ACHN (cell line): ENCODE measurements around the gene MSI2.
"Not testable (repeated sequence)": the region's sequence is repeated elsewhere in the genome, so short reads cannot be mapped to it uniquely, and the experiment has no call there.

Experiments
- DNase-seq: peaks from one replicate; pipeline ENCODE4 v3.0.0-alpha.2; 2015
- in situ Hi-C: cut with HindIII; loops from 2 replicates; pipeline ENCODE4 v1.10.0; 2017; ENCODE audit warnings: low sequenced_read_pairs, low pct_ligation_motif_present, low pct_unique_long_range_greater_than_20kb

Gene MSI2

DNA sequence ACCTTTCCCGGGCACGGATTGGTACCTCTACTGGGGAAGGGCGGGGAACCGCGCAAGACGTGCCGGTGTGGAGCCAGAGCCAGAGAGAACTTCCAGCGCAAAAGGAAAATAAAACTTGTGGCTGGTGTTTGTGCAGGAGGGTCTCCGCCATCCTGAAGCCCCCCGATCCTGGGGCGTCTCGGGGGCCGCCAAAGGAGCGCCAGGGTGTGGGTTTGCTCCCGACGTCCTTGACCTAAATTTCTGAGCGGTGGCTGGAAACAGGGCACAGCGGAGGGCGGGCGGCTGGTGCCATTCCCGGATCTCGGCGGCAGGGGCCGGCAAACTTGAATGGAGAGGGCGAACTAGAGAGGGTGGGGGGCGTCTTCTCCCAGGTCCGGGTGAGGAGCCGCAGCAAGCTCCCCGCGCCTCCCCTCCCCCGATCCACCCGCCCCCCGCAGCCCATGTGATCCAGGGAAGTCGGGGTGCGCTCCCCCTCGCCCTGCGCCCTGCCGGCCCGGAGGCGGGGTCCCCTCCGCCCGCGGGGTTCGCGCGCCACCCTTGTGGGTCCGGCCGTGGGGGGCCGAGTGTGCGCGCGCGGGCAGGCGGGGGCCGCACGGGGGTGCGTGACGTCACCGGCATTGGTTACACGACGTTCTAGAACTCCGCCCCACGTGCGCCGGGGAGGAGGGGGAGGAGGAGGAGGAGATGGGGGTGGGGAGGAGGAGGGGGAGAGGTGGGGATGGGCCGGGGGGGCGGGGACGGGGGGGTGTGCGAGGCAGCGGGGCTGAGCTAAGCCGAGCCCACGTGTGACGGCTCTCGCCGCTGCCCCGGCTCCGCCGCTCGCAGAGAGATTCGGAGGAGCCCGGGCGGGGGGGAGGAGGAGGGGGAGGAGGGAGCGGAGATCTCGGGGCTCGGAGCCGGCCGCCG lies at the start of gene MSI2:
TSS of gene MSI2 (plus strand) at position 748 of the 906 bp plus-strand sequence. CDS start 220 bp downstream, outside the sequence.
- in situ Hi-C loops = no loop called here
- peak; percentile 89 for DNase-seq

DNA sequence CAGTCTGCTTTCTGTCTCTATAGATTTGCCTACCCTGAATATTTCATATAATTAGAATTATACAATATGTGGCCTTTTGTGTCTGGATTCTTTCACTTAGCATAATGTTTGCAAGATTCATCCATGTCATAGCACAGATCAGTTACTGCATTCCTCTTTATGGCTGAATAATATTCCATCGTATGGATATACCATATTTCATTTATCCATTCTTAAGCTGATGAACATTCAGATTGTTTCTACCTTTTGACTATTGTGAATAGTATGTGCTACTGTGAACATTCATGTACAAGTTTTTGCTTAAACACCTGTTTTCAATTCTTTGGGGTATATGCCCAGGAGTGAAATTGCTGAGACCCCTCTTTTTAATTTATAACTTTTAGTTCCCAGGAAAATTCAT lies 49.4 kb upstream of the MSI2 start:
- no peak for DNase-seq
- in situ Hi-C loops = no loop called here

DNA sequence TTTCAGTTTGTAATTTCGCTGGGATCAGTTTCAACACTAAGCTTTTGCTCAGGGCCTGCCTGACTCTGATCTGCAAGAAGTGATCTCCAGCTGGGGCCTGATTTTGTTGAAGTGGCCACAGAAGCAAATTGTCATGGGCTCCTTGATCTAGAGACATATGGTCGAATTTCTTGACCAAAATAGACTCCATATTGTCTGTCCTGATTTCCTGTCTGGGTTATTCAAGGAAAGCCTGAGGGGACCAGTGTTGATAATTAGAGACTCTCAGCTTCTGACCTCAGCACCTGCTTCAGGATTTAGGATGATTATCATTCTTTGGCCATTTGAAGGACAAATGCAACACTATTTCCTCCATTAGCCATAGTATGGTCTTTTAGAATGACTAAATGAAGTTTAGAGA lies 48.9 kb upstream of the MSI2 start:
- no peak for DNase-seq
- in situ Hi-C loops = no loop called here

DNA sequence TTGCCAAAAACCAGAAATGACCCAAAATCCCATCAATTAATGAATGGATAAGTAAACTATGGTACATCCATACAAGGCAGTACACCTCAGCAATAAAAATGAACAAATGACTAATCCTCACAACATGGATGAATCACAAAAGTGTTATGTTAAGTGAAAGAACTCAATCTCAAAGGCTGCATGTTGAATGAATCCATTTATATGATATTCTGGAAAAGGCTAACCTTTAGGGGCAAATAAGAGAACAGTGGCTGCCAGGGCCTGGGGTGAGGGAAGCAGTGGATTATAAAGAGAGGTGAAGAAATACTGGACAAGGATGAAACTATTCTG lies 46.1 kb upstream of the MSI2 start:
- in situ Hi-C loops = no loop called here
- no peak for DNase-seq

DNA sequence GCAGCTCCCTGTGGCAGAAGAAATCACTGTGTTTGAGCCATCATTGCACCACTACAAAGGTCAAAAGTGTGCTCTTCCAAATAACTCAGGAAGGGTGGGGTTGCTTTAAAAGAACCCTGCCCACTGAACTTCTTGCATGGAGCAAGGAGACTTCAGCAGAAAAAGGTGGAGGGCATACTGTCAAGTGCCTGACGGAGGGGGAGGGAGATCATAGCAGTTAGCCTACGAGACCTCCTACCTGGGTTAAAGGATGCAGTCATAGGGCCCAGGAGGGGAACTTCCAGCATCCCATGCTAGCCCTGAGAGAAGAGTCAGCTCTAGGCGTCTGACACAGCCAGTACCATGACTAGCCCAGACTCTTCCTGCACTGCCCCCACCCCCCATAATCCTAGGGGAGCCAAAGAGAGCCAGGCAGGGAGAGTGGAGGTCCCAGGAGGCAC lies 45.3 kb upstream of the MSI2 start:
- in situ Hi-C loops = no loop called here
- no peak for DNase-seq

DNA sequence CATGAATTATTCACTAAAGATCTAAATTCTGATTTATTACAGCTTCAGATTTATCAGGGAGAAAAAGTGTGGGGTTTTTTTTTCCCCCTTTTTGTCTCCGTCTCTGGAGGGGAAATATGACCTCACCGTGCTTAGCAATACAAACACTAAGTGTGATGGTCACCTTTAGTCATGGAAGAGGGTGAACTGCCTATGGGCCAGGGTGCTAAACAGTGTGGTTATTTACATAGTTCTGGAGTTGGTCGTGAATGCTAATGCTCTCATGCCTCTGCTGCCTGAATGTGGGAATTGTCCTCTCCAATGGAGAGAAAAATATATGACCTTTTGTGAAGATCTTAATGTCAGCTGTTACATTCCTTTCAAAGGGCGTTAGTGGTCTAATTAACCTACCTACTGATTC lies 44.8 kb upstream of the MSI2 start:
- DNase-seq = no peak
- in situ Hi-C loops = no loop called here

DNA sequence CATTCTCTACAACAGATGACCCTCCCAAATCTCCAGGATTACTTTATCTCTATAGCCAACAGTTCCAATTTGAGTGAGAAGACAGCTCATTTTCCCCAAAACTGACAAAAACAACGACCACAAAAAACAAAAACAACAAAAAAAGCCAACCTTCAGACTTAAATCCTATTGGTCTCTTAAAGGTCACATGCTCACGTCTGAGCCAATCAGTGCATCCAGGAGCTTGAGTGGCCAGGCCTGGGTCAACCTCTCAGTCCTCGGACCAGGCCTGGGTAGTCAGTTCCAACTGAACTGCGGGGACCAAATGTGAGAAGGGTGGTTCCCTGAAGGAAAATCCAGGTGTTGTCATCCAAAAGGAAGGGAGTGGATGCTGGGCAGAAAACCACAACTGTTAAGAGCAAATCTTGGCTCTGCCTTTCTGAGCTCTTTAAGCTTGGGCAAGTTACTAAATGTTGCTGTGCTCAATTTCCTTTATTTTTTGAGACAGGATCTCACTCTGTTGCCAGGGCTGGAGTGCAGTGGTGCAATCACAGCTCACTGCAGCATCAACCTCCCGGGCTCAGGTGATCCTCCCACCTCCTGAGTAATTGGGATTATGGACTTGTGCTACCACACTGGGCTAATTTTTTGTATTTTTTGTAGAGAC lies 43.0 kb upstream of the MSI2 start:
- in situ Hi-C loops = no loop called here
- no peak for DNase-seq

DNA sequence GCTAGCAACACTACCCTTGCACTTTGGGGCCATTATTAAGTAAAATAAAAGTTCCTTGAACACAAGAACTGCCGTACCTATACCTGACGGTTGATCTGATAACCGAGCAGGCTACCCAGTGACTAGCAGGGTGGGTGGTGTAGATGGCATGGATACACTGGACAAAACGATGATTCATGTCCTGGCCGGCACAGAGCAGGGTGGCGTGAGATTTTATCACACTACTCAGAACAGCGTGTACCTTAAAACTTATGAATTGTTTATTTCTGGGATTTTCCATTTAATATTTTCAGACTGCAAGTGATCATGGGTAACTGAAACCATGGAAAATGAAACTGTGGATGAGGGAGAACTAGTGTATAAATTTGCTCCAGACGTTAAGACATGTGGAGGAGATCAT lies 41.0 kb upstream of the MSI2 start:
- peak; percentile 4 for DNase-seq
- in situ Hi-C loops = no loop called here

DNA sequence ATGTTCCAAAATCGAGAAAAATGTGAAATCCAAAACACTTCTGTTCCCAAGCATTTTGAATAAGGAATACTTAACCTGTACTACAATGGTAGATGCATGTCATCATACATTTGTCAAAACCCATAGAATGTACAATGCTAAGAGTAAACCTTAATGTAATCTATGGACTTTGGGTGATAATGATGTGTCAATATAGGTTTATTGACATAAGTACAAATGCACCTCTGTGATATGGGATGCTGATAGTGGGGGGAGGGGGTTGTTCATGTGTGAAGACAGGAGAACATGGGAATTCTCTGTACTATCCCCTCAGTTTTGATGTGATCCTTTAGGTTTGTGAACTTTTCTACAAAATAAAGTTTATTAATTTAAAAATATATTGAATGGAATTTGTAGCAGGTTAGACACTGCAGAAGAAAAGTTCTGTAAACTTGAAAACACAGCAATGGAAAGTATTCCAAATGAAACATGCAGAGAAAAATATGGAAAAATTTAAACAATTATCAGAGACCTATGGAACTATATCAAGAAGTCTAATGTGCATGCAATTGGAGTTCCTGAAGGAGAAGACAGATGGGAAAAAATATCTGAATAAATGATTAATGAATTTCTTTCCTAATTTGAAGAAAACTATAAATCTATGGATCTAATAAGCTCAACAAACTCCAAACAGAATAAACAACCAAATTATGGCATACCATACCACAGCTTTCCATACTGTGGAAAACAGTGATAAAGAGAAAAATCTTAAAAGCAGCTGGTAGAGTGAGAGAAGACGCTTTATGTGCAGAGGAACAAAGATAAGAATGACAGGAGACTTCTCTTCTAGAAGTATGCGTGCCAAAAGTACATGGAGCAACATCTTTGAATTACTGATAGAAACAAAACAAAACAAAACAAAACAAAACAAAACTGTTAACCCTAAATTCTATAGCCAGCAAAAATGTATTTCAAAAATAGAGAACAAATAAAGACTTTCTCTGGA lies 34.7 kb upstream of the MSI2 start:
- no peak for DNase-seq
- in situ Hi-C loops = no loop called here

DNA sequence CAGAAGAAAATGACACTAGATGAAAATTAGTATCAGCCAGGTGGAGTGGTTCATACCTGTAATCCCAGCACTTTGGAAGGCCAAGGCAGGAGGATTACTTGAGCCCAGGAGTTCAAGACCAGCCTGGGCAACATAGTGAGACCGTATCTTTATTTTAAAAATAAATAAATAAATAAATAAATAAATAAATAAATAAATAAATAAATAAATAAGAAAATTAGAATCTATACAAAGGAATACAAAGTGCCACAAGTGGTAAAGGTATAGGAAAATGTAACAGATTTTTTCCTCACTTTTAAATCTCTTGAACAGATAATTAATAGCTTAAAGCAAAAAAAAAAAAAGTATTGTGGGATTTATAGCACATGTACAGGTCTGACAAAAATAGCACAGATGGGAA lies 33.9 kb upstream of the MSI2 start:
- in situ Hi-C loops, DNase-seq: not testable (repeated sequence)

DNA sequence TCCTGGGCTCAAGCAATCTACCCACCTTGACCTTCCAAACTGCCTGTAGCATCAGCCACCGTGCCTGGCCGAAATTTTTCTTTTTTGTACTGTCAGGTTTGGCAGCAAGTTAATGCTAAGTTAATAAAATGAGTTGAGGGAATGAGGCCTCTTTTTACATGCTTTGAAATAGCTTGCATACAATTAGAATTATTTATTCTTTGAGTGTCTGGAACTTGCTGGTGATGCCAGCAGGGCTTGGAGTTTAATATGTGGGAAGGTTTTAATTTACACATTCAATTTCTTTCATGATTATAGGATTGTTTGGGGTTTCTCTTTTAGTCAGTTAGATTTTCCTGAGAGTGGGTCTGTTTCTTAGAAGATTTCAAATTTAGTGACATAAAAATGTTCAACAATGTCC lies 31.2 kb upstream of the MSI2 start:
- in situ Hi-C loops = no loop called here
- DNase-seq = no peak

DNA sequence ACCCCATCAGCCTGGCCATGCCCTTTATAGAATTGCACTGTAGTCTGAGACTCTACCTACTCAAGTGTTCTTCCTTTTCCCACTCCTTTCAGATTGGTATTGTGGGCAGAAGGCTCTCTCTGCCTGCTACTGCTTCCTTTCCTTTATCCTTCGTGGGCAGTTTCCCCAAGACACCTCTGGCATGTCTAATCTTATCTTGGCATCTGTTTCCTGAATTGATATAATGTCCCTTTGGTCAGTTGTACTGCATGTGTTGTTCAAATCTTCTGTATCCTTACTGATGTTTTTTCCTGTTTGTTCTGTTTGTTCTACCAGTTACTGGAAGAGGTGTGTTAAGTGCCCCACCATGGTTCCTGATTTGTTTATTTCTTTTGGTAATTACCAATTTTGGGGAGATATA lies 29.5 kb upstream of the MSI2 start:
- in situ Hi-C loops = no loop called here
- DNase-seq = no peak

DNA sequence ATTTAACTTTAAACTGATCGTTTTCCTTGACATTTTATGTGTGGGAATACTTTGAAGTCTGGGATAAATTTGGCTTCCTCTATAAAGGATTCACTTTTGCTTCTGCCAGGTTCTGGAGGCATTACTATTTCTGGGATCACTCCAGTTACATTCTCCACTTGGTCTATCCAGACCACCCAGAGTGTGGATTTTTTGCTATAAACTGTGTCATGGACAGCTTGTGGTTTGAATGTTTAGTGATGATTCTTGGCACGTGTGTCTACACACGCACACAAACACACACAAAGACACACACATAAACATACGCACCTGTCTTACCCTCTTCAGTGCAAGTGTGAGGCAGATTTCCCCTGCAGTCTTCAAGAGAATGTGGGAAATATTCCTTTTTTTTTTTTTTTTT lies 27.4 kb upstream of the MSI2 start:
- in situ Hi-C loops = no loop called here
- DNase-seq = no peak

DNA sequence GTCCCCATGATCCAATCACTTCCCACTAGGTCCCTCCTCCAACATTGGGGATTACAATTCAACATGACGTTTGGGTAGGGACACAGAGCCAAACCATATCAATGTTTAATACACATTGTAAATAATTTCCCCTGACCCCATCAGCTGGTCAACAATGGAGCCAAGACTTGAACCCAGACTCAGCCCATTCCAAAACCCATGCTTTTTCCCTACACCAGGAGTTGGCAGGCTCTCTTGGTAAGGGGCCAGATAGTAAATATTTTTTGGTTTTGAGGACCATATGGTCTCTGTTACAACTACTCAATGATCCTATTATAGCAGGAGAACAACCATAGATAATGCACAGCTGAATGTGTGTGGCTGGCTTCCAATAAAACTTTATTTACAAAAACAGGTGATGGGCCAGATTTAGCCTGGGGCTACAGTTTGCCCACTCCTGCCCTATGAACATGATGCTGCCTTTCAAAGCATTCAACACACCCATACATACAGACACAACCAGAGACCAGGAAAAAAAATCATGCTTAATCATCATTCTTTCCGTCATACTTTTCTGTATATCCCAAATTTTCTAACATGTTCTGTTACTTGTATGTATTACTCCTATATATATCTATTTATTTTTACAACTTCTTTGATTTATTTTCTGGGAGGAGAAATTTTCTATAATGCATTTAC lies 22.1 kb upstream of the MSI2 start:
- DNase-seq = no peak
- in situ Hi-C loops = no loop called here

DNA sequence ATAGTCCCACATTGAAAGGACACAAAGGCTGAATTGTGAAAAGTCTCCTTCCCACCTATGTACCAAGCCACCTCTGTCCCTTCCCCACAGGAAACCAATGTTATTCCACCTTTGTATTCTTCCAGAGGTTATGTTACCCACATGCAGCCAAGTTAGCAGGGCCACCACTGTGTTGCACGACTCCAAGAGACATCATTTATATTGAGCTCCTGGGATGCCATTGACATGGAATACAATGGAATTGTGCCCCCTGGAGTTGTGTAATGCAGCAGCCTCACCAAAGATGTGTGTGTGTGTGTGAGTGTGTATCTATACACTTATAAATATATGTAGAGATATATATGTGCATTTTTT lies 21.6 kb upstream of the MSI2 start:
- DNase-seq = no peak
- in situ Hi-C loops = no loop called here

DNA sequence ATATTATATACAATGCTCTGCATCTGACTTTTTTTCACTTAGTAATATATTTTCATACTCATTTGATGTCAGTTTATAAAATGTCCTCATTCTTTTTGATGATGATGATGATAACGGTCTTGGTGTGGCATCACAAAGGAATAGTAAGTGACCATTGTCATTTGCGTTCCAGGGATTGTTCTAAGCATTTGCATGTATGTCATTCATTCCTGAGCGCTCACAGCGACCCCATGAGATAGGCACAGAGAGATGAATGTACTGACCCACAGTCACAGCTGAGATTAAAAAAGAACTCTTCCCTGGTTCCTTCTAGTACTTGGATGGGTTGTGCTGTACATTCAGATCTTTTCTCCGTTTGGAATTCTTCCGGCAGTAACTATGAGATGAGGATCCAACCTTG lies 21.2 kb upstream of the MSI2 start:
- in situ Hi-C loops = no loop called here
- no peak for DNase-seq

DNA sequence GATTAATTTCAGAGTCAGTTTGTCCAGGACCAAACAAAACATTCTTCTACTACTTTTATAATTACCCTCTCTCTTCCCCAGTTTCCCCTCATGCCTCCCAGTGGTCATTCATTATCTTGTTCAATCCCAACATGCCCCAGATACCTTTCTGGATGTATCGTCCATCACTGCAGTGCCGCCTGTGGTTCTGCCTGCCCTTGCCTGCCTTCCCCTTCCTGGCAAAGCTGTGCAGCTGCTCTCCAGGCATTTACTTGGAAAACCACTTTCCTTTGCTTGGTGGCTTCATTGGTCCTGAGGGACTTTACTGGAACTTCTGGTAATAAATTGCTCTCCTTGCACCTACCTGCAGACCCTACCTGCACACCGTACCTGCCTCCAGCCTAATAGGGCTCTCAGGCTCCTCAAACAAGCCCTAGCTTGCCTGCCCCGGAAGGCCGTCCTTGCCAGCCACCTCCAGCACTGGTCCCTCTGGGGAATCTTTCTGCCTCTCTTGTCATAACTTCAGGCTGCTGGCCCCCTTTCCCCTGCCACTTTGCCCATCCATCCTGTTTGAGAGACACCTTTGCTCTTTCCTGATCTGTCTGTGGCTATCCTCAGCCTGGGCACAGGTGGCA lies 19.5 kb upstream of the MSI2 start:
- no peak for DNase-seq

DNA sequence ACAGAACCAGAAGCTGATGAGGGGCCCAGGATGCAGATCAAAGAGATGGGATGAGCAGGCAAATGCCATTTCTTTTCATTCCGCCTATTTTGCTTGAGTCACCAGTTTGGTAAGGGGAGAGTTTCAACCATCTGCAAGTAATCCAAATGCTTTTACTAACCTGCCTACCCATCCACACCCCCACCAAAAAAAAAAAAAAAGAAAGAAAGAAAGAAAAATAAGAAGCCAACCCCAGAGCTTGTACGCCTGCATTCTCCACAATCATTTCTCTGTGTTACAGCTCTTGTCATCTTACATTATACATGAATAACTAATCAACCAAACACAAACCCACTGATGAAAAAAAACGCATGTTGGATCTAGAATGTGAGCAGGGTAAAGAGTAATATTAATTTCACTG lies 15.7 kb upstream of the MSI2 start:
- DNase-seq = no peak
- in situ Hi-C loops = no loop called here

More for the DNA sequence above, 19.5 kb upstream of the MSI2 start:
- in situ Hi-C loops = no loop called here
